A549 (cell line): ENCODE data around the gene MUC4. TPM values are rescaled to one million over a fixed set of nuclear protein-coding genes. Genes with fewer than 3 reads are reported as not detected.

ENCODE experiments used
- ATAC-seq, 2 experiments: fragments of 200-7000 bp in 1 of 2; fragments of >200 bp in 1 of 2; cut with Nextera tagmentation in 1 of 2; cut with Tn5 transposase in 1 of 2; 3 replicates each; pipeline versions ENCODE4 v1.8.0 to v1.9.1; 2018 to 2020; ENCODE audit warnings: mild to moderate bottlenecking in 1 of 2, moderate library complexity in 1 of 2
- CTCF ChIA-PET: fragments of 300-600 bp; sonication (Branson Sonifier 250); formaldehyde crosslinking; extraction: SDS; loops from one replicate; lab custom pipeline; 2021; ENCODE audit warnings: antibody characterized with exemption, inconsistent platforms; lab: Yijun Ruan, JAX
- POLR2A ChIA-PET: fragments of 350-600 bp; formaldehyde crosslinking; extraction: SDS; loops from one replicate; lab custom pipeline; 2021; ENCODE audit warnings: antibody characterized with exemption, inconsistent platforms; lab: Yijun Ruan, JAX
- DNase-seq, 2 experiments: peaks; one replicate each; pipeline versions ENCODE4 v3.0.0 to v3.0.0-alpha.2; 2011 to 2016; ENCODE audit warnings: low read depth in 1 of 2, low spot score in 1 of 2
- FAIRE-seq: peaks from 2 replicates; lab custom pipeline; 2011; peaks lifted over from hg19 to GRCh38; lab: Jason Lieb, UNC
- H3K27ac ChIP-seq, 2 experiments: fragments of >200 bp; sonication (Bioruptor Twin); formaldehyde crosslinking; 3 replicates each; pipeline ENCODE4 v1.5.1; 2016 to 2017
- H3K4me1 ChIP-seq: fragments of >200 bp; sonication (Bioruptor Twin); formaldehyde crosslinking; 3 replicates; pipeline ENCODE4 v1.6.1; 2016
- H3K4me2 ChIP-seq: fragments of >200 bp; sonication (Bioruptor Twin); formaldehyde crosslinking; 3 replicates; pipeline ENCODE4 v1.6.1; 2016
- H3K4me3 ChIP-seq: fragments of >200 bp; sonication (Bioruptor Twin); formaldehyde crosslinking; 3 replicates; pipeline ENCODE4 v1.5.1; 2016
- H3K9me3 ChIP-seq: fragments of >200 bp; sonication (Bioruptor Twin); formaldehyde crosslinking; 3 replicates; pipeline ENCODE4 v1.6.1; 2016
- CBX2 ChIP-seq: fragments of 200-600 bp; sonication (generic); IDR thresholded peaks from 2 replicates; pipeline ENCODE4 v1.6.1; 2016; ENCODE audit warnings: low read depth, mild to moderate bottlenecking, borderline replicate concordance
- CBX8 ChIP-seq: fragments of 200-600 bp; sonication (generic); IDR thresholded peaks from 2 replicates; pipeline ENCODE4 v1.6.1; 2016
- CEBPB ChIP-seq, 2 experiments: fragments of >200 bp in 1 of 2; sonication (Bioruptor Twin) in 1 of 2; formaldehyde crosslinking in 1 of 2; IDR thresholded peaks; 2 replicates each; pipeline ENCODE4 v1.6.1; 2012 to 2016
- CHD2 ChIP-seq: fragments of 150-350 bp; IDR thresholded peaks from 2 replicates; pipeline ENCODE4 v1.6.1; 2014; ENCODE audit warnings: low read length; ENCODE audit not compliant: partially characterized antibody
- CHD4 ChIP-seq: fragments of 200-600 bp; sonication (generic); IDR thresholded peaks from 2 replicates; pipeline ENCODE4 v1.6.1; 2016; ENCODE audit warnings: antibody characterized with exemption, mild to moderate bottlenecking, borderline replicate concordance
- EHF ChIP-seq: fragments of 250-450 bp; sonication (Bioruptor Pico); IDR thresholded peaks from 2 replicates; pipeline ENCODE4 v1.5.0; 2020; ENCODE audit warnings: mild to moderate bottlenecking
- ESRRA ChIP-seq: fragments of 150-350 bp; IDR thresholded peaks from 2 replicates; pipeline ENCODE4 v1.6.1; 2014; ENCODE audit warnings: mild to moderate bottlenecking, low read length, borderline replicate concordance
- FOSB ChIP-seq: fragments of 250-450 bp; sonication (Bioruptor Pico); IDR thresholded peaks from 2 replicates; pipeline ENCODE4 v1.5.0; 2020; ENCODE audit warnings: mild to moderate bottlenecking, moderate library complexity
- FOSL2 ChIP-seq, 2 experiments: fragments of 450-650 bp in 1 of 2; fragments of >200 bp in 1 of 2; sonication (Bioruptor Twin) in 1 of 2; formaldehyde crosslinking; IDR thresholded peaks; 2 replicates each; pipeline versions ENCODE4 v1.5.0 to v1.6.1; 2016 to 2020; ENCODE audit warnings: mild to moderate bottlenecking in 1 of 2, moderate library complexity in 1 of 2
- GATA3 ChIP-seq: IDR thresholded peaks from 2 replicates; pipeline ENCODE4 v1.6.1; 2012; ENCODE audit warnings: borderline replicate concordance
- HEYL ChIP-seq: fragments of 250-450 bp; sonication (Bioruptor Pico); IDR thresholded peaks from 2 replicates; pipeline ENCODE4 v1.8.0; 2021; ENCODE audit warnings: mild to moderate bottlenecking, moderate library complexity
- HOXA7 ChIP-seq: fragments of 250-450 bp; sonication (Bioruptor Pico); IDR thresholded peaks from 2 replicates; pipeline ENCODE4 v1.5.0; 2020; ENCODE audit warnings: mild to moderate bottlenecking, moderate library complexity
- HOXB13 ChIP-seq: fragments of 250-450 bp; sonication (Bioruptor Pico); IDR thresholded peaks from 2 replicates; pipeline ENCODE4 v1.5.0; 2020; ENCODE audit warnings: low read depth, mild to moderate bottlenecking, moderate library complexity
- HOXB5 ChIP-seq: fragments of 250-450 bp; sonication (Bioruptor Pico); IDR thresholded peaks from 2 replicates; pipeline ENCODE4 v1.5.0; 2020; ENCODE audit warnings: mild to moderate bottlenecking, moderate library complexity
- JUNB ChIP-seq: fragments of >200 bp; sonication (Bioruptor Twin); formaldehyde crosslinking; IDR thresholded peaks from 2 replicates; pipeline ENCODE4 v1.6.1; 2016
- KDM5A ChIP-seq: fragments of 200-600 bp; sonication (generic); IDR thresholded peaks from 2 replicates; pipeline ENCODE4 v1.6.1; 2016; ENCODE audit warnings: antibody characterized with exemption, mild to moderate bottlenecking
- MAZ ChIP-seq: fragments of 150-350 bp; IDR thresholded peaks from 2 replicates; pipeline ENCODE4 v1.6.1; 2014; ENCODE audit warnings: antibody characterized with exemption, low read depth, low read length, borderline replicate concordance
- NPAS2 ChIP-seq: fragments of 250-450 bp; sonication (Bioruptor Pico); IDR thresholded peaks from 2 replicates; pipeline ENCODE4 v1.8.0; 2022; ENCODE audit warnings: mild to moderate bottlenecking, moderate library complexity, borderline replicate concordance
- POLR2A ChIP-seq: IDR thresholded peaks from 2 replicates; pipeline ENCODE4 v1.6.1; 2012; ENCODE audit warnings: mild to moderate bottlenecking, low read length
- POLR2AphosphoS2 ChIP-seq: conservative IDR thresholded peaks from 2 replicates; pipeline ENCODE4 v1.6.1; 2012; ENCODE audit warnings: low read length, improper control_type of control experiment, inconsistent platforms
- RAD21 ChIP-seq, 2 experiments: fragments of >200 bp in 1 of 2; sonication (Bioruptor Twin) in 1 of 2; formaldehyde crosslinking in 1 of 2; IDR thresholded peaks in 1 of 2; conservative IDR thresholded peaks in 1 of 2; 2 replicates in 1 of 2; 3 replicates in 1 of 2; pipeline ENCODE4 v1.6.1; 2012 to 2018; ENCODE audit warnings: inconsistent platforms in 1 of 2
- RFX5 ChIP-seq: fragments of 450-650 bp; IDR thresholded peaks from 2 replicates; pipeline ENCODE4 v1.7.1; 2014; ENCODE audit warnings: antibody characterized with exemption, mild to moderate bottlenecking, moderate library complexity
- TFCP2L1 ChIP-seq: fragments of 250-450 bp; sonication (Bioruptor Pico); IDR thresholded peaks from 2 replicates; pipeline ENCODE4 v1.5.0; 2021; ENCODE audit warnings: mild to moderate bottlenecking
- ZC3H11A ChIP-seq: fragments of 450-650 bp; IDR thresholded peaks from 2 replicates; pipeline ENCODE4 v1.6.1; 2014; ENCODE audit warnings: antibody characterized with exemption, mild to moderate bottlenecking
- ZFP36 ChIP-seq: fragments of 450-650 bp; IDR thresholded peaks from 2 replicates; pipeline ENCODE4 v1.6.1; 2014; ENCODE audit warnings: borderline replicate concordance; ENCODE audit not compliant: partially characterized antibody
- ZSCAN20 ChIP-seq: fragments of 250-450 bp; sonication (Bioruptor Pico); IDR thresholded peaks from 2 replicates; pipeline ENCODE4 v1.8.0; 2022; ENCODE audit warnings: mild to moderate bottlenecking, moderate library complexity
- WGBS: methylation state at CpG from one replicate; pipeline ENCODE4 v1.1.6; 2017; ENCODE audit errors: missing lambda C conversion rate; 5-methylcytosine and 5-hydroxymethylcytosine counted together
- polyA plus RNA-seq, 4 experiments: library from polyadenylated mRNA; depleted of rRNA in 3 of 4; stranded (reverse); fragments of >200 nt; fragmentation: RNase III in 1 of 4; extraction: RNeasy Plus Mini Kit Qiagen cat#74134 plus additional on column Dnase treatment in 1 of 4; gene quantifications; 2 replicates in 3 of 4; 3 replicates in 1 of 4; pipeline ENCODE4 v1.2.3, GENCODE V29; 2011 to 2017
- TF ChIP-seq, protein P1 (sequence below): fragments of 450-650 bp; IDR thresholded peaks from 2 replicates; pipeline ENCODE4 v1.6.1; 2014; ENCODE audit warnings: antibody characterized with exemption
- TF ChIP-seq, protein P2 (sequence below): fragments of >200 bp; sonication (Bioruptor Twin); formaldehyde crosslinking; IDR thresholded peaks from 2 replicates; pipeline ENCODE4 v1.6.1; 2016
- TF ChIP-seq, protein P3 (sequence below): IDR thresholded peaks from 2 replicates; pipeline ENCODE4 v1.6.1; 2012
- TF ChIP-seq, protein P4 (sequence below): IDR thresholded peaks from 2 replicates; pipeline ENCODE4 v1.6.1; 2012; ENCODE audit warnings: low read depth, borderline replicate concordance
- TF ChIP-seq, protein P5 (sequence below): fragments of 250-450 bp; sonication (Bioruptor Pico); IDR thresholded peaks from 2 replicates; pipeline ENCODE4 v1.5.0; 2021; ENCODE audit warnings: mild to moderate bottlenecking, moderate library complexity, borderline replicate concordance

Gene MUC4
- polyA plus RNA-seq, 2 of the 4 experiments (the other 2 are of a cell fraction), result 0.04 TPM; not detected in 1

DNA sequence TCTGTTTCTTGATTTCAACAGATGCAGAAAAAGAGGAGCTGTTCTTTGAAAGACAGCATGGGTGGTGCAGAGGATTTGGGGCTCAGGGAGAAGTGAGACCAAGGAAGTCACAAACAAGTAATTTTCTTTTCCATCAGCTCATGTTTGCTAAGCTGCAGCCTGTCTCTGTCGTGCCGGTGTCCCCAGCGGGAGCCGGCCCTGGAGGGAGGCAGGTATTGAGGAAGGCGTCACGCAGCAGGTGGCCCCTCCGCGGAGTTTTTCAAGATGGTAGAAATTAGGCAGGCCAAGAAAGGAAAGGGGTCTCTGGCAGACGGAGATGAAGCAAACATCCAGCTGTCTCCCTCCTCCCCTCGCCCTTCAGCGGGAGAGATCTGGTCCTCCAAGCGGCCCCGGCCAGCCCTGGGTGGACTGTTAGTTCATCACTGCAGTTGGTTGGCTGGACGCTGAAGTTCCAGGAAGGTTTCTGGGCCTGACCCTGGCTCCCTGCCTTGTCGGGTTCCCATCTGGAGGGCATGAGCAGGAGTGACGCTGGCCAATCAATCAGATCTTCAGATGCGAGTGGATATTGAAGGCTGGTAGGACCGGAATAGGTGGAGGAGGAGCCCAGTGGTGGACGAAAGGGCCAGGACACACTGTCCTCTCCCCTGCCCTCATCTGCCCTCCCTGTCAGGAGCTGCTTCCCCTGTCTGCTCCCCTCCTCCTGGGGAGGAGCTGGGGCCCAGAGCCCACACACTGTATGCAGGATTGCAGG is 27.7 kb upstream of the MUC4 start:
- H3K4me3 ChIP-seq, result no peak overlapping the region
- no peak for DNase-seq
- ChIA-PET CTCF (interaction anchor here (1.1 to 3.4 kb wide), 2 partner anchors 10 to 20 kb away, joined by 3 to 32 read pairs; no protein-coding TSS in a partner anchor), POLR2A (no interaction called here)
- H3K4me1 ChIP-seq, result no peaks in the 10 kb centered on the region; the same call in 2 of the 3 replicates
- H3K9me3 ChIP-seq, result no peaks in the 10 kb centered on the region
- ATAC-seq, result 0 out of 6 replicates have a peak, but pooled peaks of 1 of the 2 experiments have one; percentile 48
- no peak overlapping the region for H3K4me2 ChIP-seq
- FAIRE-seq, result no peak
- no peak overlapping the region for H3K27ac ChIP-seq
- WGBS, result 92% methylated on average over 16 of the region's 19 CpGs
- TF ChIP-seq CBX8 (no peak), POLR2A (no peak), ZC3H11A (no peak), CEBPB (IDR thresholded peaks at IDR 0.05) (no peak), RAD21 (conservative IDR thresholded peaks at IDR 0.05 in 1 of 2, IDR thresholded peaks at IDR 0.05 in 1 of 2) (no peak), CHD2 (no peak), HEYL (CRISPR knock-in tag) (no peak), KDM5A (no peak), HOXA7 (no peak), MAZ (no peak), RFX5 (no peak), TFCP2L1 (CRISPR knock-in tag) (no peak), HOXB13 (no peak), ESRRA (no peak), HOXB5 (CRISPR knock-in tag) (no peak), POLR2AphosphoS2 (no peak)
- TF ChIP-seq, protein P1, sequence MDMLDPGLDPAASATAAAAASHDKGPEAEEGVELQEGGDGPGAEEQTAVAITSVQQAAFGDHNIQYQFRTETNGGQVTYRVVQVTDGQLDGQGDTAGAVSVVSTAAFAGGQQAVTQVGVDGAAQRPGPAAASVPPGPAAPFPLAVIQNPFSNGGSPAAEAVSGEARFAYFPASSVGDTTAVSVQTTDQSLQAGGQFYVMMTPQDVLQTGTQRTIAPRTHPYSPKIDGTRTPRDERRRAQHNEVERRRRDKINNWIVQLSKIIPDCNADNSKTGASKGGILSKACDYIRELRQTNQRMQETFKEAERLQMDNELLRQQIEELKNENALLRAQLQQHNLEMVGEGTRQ, result no peak
- TF ChIP-seq, protein P2, sequence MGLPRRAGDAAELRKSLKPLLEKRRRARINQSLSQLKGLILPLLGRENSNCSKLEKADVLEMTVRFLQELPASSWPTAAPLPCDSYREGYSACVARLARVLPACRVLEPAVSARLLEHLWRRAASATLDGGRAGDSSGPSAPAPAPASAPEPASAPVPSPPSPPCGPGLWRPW, result no peak
- TF ChIP-seq, protein P3, sequence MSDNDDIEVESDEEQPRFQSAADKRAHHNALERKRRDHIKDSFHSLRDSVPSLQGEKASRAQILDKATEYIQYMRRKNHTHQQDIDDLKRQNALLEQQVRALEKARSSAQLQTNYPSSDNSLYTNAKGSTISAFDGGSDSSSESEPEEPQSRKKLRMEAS, result no peak
- TF ChIP-seq, protein P4, sequence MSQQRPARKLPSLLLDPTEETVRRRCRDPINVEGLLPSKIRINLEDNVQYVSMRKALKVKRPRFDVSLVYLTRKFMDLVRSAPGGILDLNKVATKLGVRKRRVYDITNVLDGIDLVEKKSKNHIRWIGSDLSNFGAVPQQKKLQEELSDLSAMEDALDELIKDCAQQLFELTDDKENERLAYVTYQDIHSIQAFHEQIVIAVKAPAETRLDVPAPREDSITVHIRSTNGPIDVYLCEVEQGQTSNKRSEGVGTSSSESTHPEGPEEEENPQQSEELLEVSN, result no peak

DNA sequence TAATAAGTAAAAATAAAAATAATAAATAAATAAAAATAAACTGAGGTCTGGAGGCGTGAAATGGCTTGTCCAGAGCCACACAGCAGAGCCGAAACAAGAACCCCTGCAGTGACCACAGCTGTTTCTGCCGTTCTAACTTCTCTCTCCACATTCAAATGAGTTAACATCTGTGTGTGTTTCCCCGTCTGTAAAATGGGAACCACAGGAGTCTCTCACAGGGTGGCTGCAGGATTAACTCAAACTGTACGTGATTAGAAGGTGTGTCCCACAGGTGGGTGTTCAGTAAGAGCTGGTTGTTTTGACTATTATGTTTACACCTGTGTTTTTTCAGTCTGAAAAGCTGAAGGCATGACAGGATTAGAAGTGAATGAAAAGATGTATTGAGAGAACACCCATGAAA is 27.0 kb upstream of the MUC4 start:
- H3K9me3 ChIP-seq, result no peaks in the 10 kb centered on the region
- no peaks in the 10 kb centered on the region for H3K4me1 ChIP-seq
- no peak for FAIRE-seq
- H3K4me3 ChIP-seq, result no peak overlapping the region
- DNase-seq, result no peak
- H3K4me2 ChIP-seq, result no peak overlapping the region
- POLR2A ChIA-PET, result no interaction called here
- H3K27ac ChIP-seq, result no peak overlapping the region
- TF ChIP-seq NPAS2 (no peak), ZFP36 (no peak)
- no peak for ATAC-seq
- CTCF ChIA-PET, result interaction anchor here (1.1 to 3.4 kb wide), 2 partner anchors 11 to 21 kb away, joined by 3 to 32 read pairs; no protein-coding TSS in a partner anchor
- 77% methylated on average over 5 of the region's 5 CpGs for WGBS

DNA sequence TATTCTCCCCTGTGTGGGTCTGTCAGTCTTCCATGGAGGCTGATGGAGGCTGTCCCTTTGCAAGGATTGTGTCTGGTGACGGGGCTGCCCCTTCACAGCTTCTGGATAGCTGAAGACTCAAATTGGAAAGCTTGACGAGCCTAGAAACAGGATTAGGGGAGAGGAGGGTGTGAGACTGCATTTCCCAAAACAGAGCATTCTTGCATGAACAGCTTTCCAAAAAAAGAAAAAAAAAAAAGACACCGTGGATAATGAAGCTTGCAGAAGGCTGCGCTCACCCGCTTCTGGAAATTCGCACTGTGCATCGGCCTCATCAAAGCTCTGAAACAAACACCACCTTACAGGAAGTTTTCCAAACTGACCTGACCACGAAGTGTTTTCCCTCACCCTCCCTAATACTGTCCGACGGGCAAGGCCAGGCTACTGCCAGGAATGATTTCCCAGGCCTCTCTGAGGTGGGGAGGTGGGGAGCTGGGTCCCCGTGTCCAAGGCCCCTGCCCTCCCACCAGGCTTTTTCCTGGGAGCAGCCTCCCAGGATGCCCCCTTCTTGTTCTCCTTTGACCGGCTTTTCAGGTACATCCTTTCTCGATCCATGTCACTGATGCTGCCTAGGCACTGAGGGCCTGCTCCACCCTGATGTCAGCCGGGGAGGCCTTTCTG is 24.9 kb upstream of the MUC4 start:
- Histone ChIP-seq H3K9me3 (no peaks in the 10 kb centered on the region), H3K4me3 (no peak overlapping the region), H3K27ac (no peak overlapping the region), H3K4me1 (no peaks in the 10 kb centered on the region), H3K4me2 (no peak overlapping the region)
- POLR2A ChIA-PET, result no interaction called here
- CTCF ChIA-PET, result interaction anchor here (0.9 to 1.3 kb wide), 3 partner anchors 13 to 58 kb away, joined by 3 to 8 read pairs (median 4); no protein-coding TSS in a partner anchor
- FAIRE-seq, result no peak
- WGBS, result 75% methylated on average over 13 of the region's 14 CpGs
- no peak for DNase-seq
- no peak for ATAC-seq
- TF ChIP-seq CHD4, result no peak
- no peak for TF ChIP-seq EHF (CRISPR knock-in tag)
- TF ChIP-seq GATA3, result no peak
- TF ChIP-seq FOSL2 (IDR thresholded peaks at IDR 0.05), result no peak
- TF ChIP-seq FOSL2 (CRISPR knock-in tag; IDR thresholded peaks at IDR 0.05), result no peak
- no peak for TF ChIP-seq ESRRA
- TF ChIP-seq FOSB (CRISPR knock-in tag), result no peak
- no peak for TF ChIP-seq CBX2
- TF ChIP-seq CEBPB (IDR thresholded peaks at IDR 0.05), result no peak
- TF ChIP-seq, protein P2, result no peak
- no peak for TF ChIP-seq ZSCAN20 (CRISPR knock-in tag)
- TF ChIP-seq RAD21 (conservative IDR thresholded peaks at IDR 0.05 in 1 of 2, IDR thresholded peaks at IDR 0.05 in 1 of 2), result no peak
- TF ChIP-seq, protein P5, sequence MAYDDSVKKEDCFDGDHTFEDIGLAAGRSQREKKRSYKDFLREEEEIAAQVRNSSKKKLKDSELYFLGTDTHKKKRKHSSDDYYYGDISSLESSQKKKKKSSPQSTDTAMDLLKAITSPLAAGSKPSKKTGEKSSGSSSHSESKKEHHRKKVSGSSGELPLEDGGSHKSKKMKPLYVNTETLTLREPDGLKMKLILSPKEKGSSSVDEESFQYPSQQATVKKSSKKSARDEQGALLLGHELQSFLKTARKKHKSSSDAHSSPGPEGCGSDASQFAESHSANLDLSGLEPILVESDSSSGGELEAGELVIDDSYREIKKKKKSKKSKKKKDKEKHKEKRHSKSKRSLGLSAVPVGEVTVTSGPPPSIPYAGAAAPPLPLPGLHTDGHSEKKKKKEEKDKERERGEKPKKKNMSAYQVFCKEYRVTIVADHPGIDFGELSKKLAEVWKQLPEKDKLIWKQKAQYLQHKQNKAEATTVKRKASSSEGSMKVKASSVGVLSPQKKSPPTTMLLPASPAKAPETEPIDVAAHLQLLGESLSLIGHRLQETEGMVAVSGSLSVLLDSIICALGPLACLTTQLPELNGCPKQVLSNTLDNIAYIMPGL (CRISPR knock-in tag), result no peak
- no peak for TF ChIP-seq JUNB
- TF ChIP-seq HEYL (CRISPR knock-in tag), result no peak
